Measurements from ENCODE around the gene WDR93.

GRCh38 chr15:89749951-89750559 is 59.4 kb downstream of the WDR93 start:
- no peak for TF ChIP-seq CTCF (IDR thresholded peaks at IDR 0.05)
- no peak for TF ChIP-seq EZH2 (IDR thresholded peaks at IDR 0.05; ENCODE audit: borderline replicate concordance, insufficient read depth, low read depth, low read length, poor library complexity, severe bottlenecking)
